Epidermal melanocyte (primary cell): Measurements from ENCODE around the gene DPEP1.
"Not testable (repeated sequence)": the region's sequence is repeated elsewhere in the genome, so short reads cannot be mapped to it uniquely, and the experiment has no call there.

ENCODE experiments used
- DNase-seq: peaks from one replicate; pipeline ENCODE4 v3.0.0; 2011; ENCODE audit warnings: low spot score; ENCODE audit not compliant: insufficient read length

The DPEP1 gene

DNA sequence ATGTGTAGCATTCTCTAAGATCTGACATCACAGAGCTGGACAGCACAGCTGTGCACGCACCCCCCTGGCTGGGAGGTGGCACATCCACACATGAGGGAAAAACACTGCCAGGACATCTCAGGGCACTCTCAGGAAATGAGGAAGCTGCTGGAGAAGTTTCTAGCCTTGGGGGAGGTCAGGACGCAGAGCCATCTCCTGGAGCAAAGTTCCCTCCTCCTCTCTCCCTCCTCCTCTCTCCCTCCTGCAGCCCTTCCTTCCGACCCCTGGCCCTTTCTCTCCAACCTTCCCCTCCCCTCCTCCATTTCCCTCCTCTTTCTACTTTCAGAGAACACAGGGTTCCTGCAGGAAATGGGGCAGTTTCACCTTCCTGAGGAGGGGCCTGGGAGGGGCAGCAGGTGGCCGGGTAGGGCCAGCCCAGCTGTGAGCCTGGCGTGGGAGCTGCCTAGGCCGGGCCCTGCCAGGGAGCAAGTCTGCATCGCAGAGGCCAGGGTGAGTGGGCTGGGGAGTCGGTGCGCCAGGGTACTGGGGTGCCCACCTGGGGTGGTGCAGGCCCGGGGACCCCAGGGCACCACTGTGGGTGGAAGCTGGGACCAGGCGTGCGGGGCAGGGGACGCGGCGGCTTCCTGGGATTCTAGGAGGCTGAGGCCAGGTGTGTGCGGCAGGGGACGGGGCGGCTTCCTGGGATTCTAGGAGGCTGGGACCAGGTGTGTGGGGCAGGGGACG is at the start of gene DPEP1:
TSS of gene DPEP1 (plus strand) at position 412 of the 723 bp plus-strand sequence. CDS start 16,769 bp downstream, outside the sequence.
- DNase-seq: no peak

DNA sequence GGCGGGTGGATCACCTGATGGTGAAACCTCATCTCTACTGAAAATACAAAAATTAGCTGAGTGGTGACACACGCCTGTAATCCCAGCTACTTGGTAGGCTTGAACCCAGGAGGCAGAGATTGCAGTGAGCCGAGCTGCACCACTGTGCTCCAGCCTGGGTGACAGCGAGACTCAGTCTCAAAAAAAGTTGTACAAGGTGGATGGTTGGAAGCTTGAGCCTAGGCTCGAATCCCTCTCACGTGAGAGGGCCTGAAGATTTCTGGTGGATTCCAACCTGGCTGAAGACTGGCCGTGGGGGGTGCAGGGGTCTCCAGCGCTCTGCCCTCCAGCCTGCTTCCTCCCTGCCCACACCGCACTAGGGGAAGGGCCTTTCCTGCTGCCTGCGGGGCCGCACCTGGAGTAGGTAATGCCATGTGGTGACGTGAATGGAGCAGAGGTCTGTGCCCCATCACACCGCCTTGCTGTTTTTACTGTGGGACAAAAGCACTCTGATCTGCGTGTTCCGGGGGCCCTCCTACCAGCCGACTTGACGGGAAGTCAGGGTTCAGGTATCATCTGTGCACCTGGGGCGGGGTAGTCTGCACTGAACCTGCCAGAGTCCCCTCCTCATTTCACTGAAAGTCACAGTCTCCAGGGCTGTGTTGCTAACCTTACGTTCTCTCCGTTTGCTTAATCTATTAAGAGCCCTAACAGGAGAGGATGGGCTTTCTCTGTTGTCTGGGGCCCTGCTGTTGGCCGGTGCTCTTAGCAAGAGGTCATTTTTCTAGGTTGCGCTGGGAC is 48.8 kb upstream of the DPEP1 start:
- no peak for DNase-seq

DNA sequence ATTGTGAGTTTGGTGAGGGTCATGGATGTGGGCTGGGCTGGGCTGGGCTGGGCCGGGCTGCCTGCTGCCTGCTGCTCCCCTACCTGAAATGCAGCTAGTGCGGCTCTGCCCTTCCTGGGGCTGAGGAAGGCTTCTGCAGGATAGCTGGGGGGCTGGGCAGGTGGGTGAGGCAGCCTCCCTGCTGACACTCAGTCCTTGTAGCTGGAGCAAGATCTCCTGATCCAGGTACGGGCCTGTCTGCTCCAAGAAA is 48.3 kb upstream of the DPEP1 start:
- DNase-seq: no peak

DNA sequence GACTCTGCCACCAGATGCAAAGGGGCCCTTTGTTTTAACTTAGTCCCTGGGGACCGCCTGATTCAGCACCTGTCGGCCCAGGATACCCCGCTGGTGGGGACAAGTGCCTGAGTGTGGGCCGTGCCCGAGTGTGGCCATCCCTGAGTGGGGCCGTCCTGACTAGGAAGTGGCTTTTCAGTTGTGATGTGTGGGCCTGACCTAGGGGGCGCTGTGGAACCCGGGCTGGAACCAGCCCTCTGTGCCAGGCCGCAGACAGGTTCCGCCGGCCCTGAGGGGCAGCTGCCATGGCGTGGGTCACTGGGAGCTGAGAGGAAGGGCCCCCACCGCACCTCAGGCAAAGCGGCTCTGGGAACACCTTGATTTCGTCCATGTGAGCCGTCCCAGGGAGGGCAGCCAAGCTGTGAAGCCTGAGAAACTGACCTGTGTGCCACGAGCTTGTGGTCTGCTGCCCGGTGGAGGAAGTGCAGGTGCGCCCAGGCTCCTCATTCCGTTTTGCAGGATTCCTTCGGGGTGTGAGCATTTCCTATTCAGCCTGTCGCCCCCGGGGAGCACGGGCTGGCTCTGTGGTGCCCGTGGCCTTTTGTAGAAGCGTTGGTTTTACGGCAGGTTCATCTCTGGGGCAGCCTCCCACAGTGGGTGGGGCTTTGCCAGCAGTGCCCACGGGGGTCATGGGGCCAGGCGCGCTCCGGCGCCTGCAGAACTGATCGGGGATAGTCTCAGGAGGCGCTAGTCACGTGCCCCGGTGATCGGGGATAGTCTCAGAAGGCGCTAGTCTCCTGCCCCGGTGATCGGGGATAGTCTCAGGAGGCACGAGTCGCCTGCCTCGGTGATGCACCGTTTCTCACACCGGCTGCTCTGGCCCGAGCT is 47.7 kb upstream of the DPEP1 start:
- no peak for DNase-seq

DNA sequence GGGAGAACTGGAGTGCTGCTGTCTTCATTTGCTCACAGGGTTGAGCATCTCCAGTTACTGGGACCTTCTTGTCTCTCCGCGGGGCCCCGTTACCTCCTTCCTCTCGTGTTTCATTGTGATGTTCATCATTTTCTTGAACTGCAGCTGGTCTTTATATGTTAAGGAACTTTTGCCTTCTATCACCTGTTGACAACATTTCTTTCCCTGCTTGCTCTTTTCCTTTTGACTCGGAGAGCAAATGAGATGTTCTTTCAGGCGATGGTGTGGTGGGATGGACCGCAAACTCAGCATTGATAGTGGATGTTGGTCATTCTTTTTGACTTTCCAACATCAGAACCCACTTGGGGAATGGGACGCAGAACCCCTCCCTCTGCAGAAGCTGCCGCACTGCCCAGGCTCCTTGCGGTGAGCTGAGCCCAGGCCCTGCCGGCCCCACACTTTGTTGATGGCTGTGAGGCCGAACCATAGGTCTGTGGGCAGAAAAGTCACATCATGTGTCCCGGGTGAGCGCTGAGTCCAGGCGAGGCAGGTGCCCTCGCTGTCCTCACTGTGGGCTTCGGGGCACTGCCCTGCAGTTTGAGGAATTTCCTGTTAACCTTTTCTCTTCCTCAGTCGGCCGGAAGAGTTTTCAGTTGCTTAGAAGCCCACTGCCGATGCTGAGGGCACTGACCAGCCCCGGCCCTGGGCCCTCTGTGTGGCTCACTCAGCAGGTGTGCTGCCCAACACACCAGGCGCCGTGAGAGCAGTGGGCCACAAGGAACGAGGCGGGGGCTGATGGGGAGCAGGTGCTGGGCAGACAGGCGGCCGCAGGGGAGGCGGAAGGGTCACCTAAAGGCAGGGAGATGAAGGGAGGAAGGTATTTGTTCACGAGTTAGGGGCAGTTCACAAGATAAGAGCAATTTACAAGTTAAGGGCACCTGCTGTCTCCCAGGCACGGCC is 45.5 kb upstream of the DPEP1 start:
- no peak for DNase-seq

DNA sequence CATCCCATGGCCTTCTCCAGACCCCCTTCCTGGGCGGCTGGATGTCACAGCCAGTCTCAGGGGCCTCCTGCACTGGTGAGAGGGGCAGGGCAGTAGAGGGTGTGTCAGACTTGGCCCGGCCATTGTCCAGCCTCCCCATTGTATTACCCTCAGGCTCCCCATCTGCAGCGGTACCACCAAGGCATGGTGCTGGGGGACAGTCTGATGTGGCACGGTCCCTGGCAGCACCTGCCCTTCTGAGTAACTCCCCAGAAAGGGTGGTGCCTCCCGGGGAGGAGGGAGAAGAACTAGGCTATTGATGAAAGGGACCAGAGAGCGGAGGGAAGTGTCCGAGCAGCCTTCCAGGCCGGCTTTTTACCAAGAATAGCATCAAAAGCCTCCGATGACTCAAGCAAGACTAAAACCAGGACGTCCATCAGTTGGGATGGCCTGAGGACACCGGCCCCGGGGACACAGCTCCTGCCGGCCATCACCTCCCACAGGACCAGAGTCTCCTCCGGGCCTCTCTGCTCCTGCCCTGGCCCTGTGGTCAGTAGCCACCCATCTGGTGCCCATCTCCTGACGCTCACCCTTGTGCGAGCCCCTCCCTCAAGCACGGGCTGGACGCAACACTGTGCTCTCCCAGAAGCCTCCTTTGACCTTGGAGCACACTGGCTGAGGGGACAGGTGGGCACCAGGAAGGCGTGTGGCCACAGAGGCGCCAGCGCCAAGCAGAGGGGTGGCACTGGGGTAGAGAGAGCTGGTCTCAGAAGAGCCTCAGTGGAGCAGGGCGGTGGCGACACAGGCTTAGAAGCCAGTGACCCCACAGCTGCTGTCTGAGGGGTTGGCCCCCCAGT is 43.7 kb upstream of the DPEP1 start:
- no peak for DNase-seq

DNA sequence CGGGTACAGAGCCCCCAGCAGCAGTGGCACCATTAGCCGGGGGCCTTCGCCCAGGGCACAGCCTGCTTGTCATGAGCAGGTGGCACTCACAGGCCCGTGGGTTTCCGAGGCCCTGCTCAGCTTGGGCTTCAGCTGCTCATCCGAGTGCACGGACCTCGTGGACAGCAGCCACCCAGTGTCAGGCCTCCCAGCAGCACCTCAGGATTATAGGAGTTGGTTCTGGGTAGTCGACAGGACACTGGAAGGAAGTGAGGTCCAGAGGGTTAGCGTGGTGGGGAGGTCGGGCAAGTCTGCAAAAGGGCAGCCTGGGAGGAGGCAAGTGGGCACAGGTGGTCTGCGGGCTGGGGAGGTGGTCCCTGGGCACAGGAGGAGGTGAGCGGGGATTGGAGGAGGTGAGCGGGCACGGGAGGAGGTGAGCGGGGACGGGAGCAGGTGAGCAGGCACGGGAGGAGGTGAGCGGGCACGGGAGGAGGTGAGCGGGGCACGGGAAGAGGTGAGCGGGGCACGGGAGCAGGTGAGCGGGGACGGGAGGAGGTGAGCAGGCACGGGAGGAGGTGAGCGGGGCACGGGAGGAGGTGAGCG is 43.0 kb upstream of the DPEP1 start:
- no peak for DNase-seq

DNA sequence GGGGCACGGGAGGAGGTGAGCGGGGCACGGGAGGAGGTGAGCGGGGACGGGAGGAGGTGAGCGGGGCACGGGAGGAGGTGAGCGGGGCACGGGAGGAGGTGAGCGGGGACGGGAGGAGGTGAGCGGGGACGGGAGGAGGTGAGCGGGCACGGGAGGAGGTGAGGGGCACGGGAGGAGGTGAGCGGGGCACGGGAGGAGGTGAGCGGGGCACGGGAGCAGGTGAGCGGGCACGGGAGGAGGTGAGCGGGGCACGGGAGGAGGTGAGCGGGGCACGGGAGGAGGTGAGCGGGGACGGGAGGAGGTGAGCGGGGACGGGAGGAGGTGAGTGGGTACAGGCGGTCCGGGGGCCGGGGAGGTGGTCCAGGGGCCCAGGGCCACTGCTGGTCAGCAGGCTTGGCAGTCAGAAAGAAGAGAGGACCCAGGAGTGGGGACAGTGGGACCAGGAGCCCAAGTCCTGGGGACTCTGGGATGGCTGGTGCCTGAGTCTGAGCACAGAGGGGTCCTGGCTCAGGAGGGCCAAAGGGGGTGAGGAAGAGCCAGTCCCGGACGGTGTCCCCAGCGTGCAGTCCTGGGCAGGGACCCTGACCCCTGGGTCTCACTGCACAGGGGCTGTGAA is 42.4 kb upstream of the DPEP1 start:
- not testable (repeated sequence) for DNase-seq

DNA sequence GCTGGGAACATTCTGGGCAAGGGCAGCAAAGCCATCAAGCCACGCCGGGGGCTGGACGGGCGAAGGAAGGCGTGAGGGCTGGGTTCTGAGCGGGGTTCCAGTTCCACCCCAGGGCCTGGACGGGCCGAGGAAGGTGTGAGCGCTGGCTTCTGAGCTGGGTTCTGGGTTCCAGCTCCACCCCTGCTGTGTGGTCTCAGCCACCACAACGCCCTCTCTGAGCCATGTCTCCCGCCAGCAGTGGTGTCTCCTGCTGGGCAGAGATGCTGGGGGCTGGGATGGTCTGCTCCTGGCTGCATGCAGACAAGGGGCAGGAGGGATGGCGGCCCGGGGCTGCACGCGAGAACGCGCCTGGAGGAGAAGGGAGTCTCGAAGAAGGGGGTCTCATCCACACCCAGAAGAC is 41.8 kb upstream of the DPEP1 start:
- no peak for DNase-seq

DNA sequence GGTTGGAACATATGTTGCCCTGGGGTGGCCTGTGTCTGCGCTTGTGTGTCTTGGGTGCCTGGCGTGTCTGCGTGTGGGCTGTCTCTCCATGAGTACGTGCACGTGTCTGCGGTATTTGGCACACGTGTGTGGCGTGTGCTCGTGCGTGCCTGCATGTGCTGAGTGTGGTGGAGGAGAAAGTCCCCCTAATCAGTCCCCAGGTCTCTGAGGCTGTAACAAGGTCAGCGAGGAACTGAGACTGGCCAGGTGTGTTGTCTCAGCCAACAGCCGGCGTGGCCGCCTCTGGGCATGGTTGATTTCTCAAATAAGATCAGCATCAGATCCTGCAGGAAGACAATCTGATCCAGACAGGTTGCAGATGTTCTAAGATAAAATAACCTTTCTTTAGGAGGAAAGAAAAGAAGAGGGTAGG is 41.4 kb upstream of the DPEP1 start:
- DNase-seq: no peak

DNA sequence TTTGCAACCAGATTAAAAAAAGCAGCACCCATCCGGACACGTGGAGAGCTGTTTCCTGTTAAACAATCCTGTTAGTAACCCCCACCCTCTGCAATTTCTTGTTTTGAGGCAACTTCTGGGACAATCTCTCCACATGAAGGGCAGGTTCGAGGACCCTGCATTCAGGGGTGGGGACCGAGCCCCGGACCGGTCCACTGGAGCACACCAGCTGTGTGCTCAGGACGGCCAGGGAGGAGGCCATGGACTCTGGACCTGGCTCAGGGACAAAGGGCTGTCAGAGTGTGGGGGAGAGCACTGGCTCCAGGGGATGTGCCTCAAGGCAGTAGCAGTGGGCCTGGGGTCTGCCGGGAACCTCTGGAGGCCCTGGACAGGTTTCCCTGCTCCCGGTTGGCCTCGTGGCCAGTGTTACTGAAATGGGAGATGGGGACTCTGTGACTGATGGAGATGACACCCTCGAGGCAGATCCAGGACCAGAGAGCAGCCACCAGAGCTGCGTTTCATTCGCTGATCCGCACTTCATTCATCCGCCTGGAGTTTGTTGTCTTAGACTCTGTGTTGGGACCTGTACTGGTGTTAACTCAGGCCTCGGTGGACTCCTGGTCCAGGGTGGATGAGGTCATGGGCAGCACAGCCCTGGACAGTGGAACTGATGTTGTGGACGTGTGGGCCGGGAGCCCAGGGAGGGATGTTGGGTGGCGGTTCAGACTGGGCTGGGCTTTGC is 40.8 kb upstream of the DPEP1 start:
- no peak for DNase-seq

DNA sequence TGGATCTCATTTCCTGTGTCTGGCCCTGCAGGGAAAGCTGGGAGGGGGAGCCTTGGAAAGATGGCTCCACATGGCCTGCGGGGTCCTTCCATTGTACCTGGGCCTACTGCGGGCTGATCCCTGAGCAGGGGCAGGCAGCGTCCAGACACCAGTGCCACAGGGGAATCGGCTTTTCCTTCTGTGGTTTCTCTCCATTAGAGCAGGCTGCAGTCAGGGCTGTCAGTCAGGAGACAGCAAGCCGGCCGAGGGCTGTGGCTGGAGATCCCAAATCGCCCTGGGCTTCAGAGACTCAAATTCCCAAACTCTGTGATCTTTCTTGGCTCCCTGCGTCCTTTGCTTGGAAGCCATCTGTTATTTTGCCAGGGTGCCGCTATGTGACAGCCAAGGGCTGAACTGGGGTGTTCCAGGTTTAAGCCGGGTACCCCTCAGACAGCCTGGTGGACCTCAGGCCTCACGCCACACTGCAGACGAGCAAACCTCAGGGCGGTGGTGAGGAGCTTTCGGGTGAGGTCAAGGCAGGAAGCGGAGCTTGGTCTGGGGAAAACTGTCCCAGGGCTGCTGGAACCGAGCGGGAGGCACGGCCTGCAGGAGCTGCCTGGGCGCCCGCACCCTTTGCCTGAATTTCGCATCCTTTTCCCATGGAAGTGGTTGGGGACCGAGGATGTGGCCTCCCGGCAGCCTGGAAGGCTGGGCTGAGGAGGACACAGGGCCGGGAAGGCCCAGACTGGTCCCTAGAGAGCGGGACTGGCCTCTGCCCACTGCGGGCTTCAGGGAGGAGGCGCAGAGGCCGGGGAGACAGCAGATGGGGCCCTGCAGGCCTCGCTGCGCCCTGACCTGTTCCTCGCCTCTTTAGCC is 39.4 kb upstream of the DPEP1 start:
- DNase-seq: no peak

DNA sequence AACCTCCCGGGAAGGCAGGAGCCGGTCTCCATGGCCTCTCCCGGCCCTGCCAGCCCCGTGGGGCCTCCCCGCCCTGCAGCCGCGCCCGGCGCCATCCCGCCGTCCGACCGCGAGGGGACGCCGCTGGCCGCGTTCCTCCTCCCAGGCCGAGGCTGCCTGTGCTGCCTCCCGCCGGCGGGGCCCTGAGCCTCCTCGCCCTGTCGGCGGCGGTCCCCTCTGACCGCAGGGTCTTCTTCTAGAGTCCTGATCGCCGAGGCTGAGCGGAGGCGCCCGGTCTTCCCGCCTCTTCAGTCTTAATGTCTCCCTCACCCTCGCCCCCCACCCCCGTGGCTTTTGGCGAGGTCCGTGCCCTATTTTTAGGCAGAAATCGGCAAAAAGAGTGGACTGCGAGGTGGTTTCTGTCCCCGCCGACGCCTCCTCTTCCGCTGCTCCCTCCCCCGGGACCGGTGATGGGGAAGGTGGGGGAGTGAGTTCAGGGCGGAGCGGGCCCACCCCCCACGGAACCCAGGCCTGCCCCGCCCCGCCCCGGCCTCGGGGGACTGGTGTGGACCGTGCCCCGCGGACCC is 38.7 kb upstream of the DPEP1 start:
- peak; percentile 95 for DNase-seq

DNA sequence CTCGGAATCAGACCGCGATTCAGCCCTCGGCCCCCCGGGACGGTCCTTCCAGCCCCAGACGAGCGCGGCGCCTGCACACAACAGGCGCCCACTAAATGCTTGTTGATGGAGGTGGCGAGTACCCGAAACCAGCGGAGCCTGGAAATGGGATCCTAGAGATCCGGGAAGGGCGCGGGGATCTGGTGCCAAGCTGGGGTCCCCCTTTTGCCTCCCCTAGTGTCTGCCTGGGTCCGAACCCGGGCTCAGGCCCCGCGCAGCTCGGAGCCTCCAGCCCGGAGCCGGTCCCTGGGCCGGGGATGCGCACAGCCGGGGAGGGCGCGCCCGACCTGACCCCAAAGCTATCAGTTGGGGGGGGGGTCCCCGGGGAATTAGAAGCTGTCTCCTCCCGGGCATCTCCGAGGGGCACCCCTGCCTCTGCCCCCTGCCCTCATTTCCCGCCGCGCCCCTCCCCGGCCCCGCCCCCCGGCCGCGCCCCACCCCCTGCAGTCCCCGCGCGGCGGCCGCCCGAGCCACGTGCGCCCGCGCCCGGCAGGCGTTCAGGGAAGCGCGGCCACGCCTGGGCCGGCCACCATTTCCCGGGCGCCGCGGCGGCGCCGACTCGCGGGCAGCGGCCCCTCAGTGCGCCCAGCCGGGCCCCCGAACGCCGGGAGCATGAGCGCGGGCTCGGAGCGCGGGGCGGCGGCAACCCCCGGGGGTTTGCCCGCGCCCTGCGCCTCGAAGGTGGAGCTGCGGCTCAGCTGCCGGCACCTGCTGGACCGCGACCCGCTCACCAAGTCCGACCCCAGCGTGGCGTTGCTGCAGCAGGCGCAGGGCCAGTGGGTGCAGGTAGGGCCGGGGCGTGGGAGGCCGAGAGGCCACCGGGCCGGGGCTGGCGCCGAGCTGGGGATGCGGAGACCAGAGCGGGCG is 37.9 kb upstream of the DPEP1 start, which contains the start of gene CPNE7:
TSS of gene CPNE7 (plus strand) at position 512 of the 906 bp plus-strand sequence. CDS start at position 652, 140 bp downstream.
- no peak for DNase-seq

DNA sequence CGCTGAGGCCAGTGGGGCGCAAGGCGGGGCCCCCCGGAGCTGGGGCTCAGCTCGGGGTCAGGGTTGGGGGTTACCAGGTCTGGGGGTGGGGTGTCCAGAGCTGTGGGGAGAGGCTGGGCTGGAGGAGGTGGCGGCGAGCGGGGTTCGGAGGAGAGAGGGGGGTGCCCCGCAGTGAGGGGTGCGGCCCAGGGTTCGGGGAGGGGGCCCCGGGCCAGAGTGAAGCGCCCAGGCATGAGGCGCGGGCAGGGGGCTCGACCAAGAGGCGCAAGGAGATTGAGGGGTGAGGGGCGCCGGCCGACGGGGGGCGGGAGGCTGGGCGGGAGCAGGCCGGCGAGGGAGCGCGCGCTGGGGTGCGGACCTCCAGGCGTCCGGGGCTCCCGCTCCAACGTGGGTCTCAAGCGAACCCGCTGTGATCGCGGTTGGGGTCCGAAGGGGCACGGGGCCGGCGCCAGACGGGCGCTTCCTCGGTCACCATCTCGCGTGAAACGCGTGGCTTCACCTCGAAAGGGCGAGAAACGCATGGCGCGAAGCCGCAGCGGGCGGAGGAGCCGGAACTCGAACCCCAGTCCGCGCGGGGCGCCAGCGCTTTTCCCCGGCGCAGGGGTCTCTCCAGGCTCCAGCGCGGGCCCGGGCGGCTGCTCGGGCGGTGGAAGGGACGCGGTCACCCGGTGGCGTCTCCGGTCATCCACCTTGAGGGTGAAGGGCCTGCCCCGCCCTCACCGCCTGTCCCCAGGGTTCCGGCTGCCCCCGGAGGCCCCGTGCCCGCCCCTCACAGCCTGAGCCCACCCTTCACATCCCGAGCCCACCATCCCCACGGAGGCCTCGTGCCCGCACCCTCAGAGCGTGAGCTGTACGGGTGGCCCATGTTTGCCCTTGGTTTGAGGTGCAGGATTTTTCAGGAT is 37.0 kb upstream of the DPEP1 start:
- no peak for DNase-seq
